HG02642 (cell line): ENCODE measurements around the gene SLC31A1.
A peak's percentile ranks its signal among the peaks of the same experiment; 100 is the strongest.
"Not testable (repeated sequence)": the region's sequence is repeated elsewhere in the genome, so short reads cannot be mapped to it uniquely, and the experiment has no call there.

Source experiments
- ATAC-seq: cut with Tn5 transposase; IDR thresholded peaks from one replicate; pipeline ENCODE4 v1.9.1; 2021; ENCODE audit warnings: mild to moderate bottlenecking; ENCODE audit not compliant: unreplicated experiment, poor library complexity

Gene SLC31A1

DNA sequence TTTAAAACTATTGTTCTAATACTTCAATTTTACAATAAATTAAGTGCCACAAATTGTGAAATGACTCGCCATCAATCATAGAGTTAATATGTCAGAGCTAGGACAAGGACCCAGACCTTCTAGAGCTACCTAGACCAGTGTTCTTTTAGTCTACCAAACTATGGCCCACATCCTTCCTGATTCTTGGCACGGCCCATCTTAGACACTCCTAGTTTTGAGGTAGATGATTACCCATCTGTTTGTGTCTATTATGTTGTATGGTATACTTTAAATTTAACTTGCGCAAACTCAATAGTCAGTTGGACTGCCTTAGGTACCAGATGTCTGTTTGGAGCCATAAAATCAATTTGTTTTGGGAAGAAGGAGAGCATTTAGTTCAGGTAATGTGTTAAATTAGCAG is 36.5 kb downstream of the SLC31A1 start:
- no peak for ATAC-seq

GRCh38 chr9:113258282-113258681 is 36.9 kb downstream of the SLC31A1 start:
- no peak for ATAC-seq

GRCh38 chr9:113261917-113262671 is 40.8 kb downstream of the SLC31A1 start:
- ATAC-seq = no peak

GRCh38 chr9:113266174-113266573 is 44.8 kb downstream of the SLC31A1 start:
- ATAC-seq = no peak

- ATAC-seq = no peak
These were observed 46.7 kb downstream of the SLC31A1 start for GRCh38 chr9:113267911-113268566.

DNA sequence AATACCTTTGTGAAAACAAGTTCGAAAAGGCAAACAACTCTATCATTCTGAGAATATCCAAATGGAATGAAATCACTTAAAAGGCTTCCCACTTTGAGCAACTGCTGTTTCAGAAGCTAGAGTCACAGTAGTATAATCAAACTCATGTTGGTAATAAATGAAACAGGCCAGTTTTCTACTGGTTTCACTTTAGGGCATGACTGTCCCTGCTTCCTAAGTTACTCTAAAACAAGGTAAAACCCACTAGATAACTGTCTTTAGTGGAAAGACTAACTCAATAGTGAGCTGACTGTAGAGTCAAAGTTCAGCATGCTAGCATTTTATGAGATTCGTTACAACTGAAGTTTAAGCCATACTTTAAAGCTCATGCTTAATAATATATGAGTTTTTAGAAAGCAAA is 48.0 kb downstream of the SLC31A1 start:
- ATAC-seq = no peak

DNA sequence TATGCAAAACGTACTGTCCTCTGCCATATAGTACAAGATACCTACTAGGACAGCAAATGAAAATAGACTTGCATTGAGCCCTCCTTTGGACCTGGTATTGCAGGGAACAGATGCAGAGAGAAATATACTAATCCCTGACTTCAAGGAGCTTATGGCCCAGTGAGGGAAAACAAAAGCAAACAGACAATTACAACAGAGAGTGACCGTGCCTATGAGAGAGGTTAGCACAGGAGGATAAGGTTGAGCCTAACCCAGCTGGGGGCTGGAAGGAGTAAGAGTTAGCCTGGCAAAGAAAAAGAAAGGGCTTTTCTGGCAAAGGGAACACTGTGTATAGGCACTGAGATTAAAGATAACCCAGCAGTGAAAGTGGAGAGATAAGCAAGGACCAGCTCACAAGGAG is 48.5 kb downstream of the SLC31A1 start:
- ATAC-seq = no peak

- peak; percentile 3 for ATAC-seq
These were observed 53.3 kb downstream of the SLC31A1 start for GRCh38 chr9:113274474-113275156.

GRCh38 chr9:113275157-113276131 is 54.1 kb downstream of the SLC31A1 start, which contains the start of the genes CDC26 and PRPF4:
Gene CDC26 (minus strand): TSS chr9:113275572. CDS start chr9:113272507, 3,065 bp downstream.
Gene PRPF4 (plus strand): TSS chr9:113275658. CDS start chr9:113275744, 86 bp downstream.
- peak; percentile 98 for ATAC-seq

DNA sequence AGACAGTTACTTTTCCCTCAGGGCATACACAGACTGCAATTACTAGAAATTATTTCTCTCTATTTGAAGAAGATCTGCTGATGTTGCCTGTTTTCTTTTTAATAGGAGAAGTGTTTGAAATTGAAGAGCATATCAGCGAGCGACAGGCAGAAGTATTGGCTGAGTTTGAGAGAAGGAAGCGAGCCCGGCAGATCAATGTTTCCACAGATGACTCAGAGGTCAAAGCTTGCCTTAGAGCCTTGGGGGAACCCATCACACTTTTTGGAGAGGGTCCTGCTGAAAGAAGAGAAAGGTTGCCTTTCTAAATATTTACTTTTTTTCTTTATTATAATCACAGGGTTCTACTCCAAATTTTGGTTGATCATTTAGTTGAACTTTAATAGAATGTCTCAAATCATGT is 57.5 kb downstream of the SLC31A1 start:
- ATAC-seq = no peak

GRCh38 chr9:113281356-113281755 is 60.0 kb downstream of the SLC31A1 start:
- ATAC-seq = no peak

- ATAC-seq = no peak
These were observed 67.7 kb downstream of the SLC31A1 start for GRCh38 chr9:113289091-113289490.

DNA sequence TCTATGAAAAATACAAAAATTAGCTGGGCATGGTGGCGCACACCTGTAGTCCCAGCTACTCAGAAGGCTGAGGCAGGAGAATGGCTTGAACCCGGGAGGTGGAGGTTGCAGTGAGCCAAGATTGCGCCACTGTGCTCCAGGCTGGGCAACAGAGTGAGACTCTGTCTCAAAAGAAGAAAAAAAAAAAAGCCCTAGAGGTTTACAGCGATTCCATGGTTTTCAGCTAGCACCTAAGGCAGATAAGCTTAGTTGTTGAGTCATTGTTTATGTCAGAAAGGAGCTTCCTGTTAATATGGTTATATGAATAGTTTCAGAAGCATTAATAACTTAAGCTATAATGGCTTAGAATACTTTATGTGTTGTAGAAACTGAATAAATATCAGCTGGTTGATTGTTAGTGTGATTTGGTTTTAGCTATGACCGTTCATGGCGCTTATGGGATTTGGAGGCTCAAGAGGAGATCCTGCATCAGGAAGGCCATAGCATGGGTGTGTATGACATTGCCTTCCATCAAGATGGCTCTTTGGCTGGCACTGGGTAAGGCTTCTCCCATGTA is 68.8 kb downstream of the SLC31A1 start:
- ATAC-seq = no peak

DNA sequence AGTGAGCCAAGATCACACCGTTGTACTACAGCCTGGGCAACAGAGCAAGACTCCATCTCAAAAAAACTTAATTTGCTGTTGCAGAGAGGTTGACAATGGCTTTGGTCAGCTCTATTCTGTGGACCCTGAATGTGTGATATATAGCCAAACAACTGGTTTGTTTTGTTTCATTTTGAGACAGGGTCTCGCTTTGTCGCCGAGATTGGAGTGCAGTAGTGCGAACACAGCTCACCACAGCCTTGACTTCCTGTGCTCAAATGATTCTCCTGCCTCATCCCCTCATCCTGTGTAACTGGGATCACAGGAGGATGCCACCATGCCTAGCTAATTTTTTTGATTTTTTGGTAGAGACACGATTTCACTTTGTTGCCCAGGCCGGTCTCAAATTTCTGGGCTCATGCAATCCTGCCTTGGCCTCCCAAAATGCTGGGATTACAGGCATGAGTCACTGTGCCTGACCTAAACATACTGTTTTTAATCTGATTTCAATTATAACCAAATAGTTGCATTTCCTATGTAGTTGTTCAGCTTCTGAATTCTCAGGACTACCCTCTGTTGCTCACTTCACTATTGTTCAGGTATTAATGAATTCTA is 72.0 kb downstream of the SLC31A1 start:
- no peak for ATAC-seq

DNA sequence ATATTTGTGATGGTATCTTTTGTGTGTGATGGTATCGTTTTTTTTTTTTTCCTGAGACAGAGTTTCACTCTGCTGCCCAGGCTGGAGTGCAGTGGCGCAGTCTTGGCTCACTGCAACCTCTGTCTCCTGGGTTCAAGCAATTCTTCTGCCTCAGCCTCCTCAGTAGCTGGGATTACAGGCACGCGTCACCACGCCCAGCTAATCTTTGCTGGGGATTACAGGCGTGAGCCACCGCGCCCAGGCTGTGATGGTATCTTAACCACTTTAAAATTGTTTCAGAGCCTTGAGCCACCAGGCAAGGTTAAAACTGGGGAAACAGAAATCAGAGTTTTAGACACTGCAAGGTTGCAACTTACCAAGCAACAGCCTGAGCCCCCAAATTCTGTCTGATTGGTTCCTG is 74.9 kb downstream of the SLC31A1 start:
- not testable (repeated sequence) for ATAC-seq

GRCh38 chr9:113296796-113297558 is 75.6 kb downstream of the SLC31A1 start:
- no peak for ATAC-seq

- ATAC-seq = no peak
These were observed 77.0 kb downstream of the SLC31A1 start for GRCh38 chr9:113298311-113298710.

DNA sequence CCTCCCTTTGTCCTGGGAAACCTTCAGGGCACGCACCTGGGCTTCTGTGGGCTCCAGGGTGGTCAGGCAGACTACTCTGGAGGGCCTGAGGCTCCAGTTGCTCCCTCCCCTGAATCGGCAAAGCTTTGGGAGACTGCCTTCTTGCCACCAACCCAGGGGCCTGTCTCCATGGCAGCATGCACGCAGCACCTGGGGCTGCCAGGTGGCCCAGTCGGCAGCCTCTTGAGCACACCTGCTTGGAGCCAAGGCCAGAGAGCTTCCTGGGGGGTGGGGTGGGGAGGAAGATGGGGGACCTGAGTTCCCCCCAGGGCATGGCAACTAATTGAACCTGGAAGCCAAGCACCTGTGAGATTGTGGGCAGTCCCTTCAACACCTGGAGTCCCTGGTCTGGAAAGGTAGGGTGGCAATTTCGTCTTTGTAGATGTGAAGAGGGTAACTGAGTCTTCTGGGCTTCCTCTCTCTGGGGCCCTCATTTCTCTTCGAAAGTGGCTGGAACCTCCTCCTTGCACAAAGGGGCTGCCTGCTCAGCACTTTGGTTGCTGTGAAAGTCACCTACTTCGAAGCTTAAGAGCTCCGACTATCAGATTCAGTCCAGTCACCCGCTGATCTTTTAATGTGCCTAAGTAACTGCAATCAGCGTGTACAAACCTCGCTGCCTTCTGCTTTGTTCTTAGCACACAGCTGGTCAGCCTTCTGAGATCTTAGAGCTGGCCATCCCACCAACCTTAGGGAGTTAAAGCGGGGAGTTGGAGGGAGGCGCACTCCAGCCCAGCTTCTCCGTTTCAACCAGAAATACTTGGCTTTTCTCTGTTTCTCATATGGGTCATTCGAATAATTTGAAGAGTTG is 77.8 kb downstream of the SLC31A1 start:
- no peak for ATAC-seq
